Neuronal stem cell (in vitro differentiated cells): ENCODE measurements around the gene GPD2.

Source experiments
- DNase-seq: peaks from one replicate; pipeline ENCODE4 v3.0.0-alpha.2; 2013; ENCODE audit warnings: low spot score
- H2AFZ ChIP-seq: one replicate; pipeline ENCODE4 v1.6.1; 2013; ENCODE audit warnings: mild to moderate bottlenecking, low read length, inconsistent platforms
- H2AK5ac ChIP-seq: 2 replicates; pipeline ENCODE4 v1.6.1; 2013; ENCODE audit warnings: low read depth, mild to moderate bottlenecking, inconsistent platforms, low read length, moderate library complexity, mixed read lengths
- H2BK120ac ChIP-seq: 2 replicates; pipeline ENCODE4 v1.6.1; 2013; ENCODE audit warnings: low read depth, mild to moderate bottlenecking, inconsistent platforms, low read length, moderate library complexity, mixed read lengths
- H2BK12ac ChIP-seq: one replicate; pipeline ENCODE4 v1.6.1; 2013; ENCODE audit warnings: low read length, inconsistent platforms
- H2BK15ac ChIP-seq: 2 replicates; pipeline ENCODE4 v1.6.1; 2013; ENCODE audit warnings: mild to moderate bottlenecking, low read length, inconsistent platforms, mixed read lengths
- H2BK5ac ChIP-seq: one replicate; pipeline ENCODE4 v1.6.1; 2013; ENCODE audit warnings: inconsistent platforms, mild to moderate bottlenecking, low read length, moderate library complexity
- H3K14ac ChIP-seq: one replicate; pipeline ENCODE4 v1.6.1; 2013; ENCODE audit warnings: low read length, inconsistent platforms
- H3K18ac ChIP-seq: 2 replicates; pipeline ENCODE4 v1.6.1; 2013; ENCODE audit warnings: low read length, inconsistent platforms
- H3K23ac ChIP-seq: 2 replicates; pipeline ENCODE4 v1.6.1; 2013; ENCODE audit warnings: low read depth, mild to moderate bottlenecking, mixed read lengths, low read length, inconsistent platforms; ENCODE audit not compliant: poor library complexity
- H3K27ac ChIP-seq: replicated peaks from 3 replicates; pipeline ENCODE4 v1.5.1; 2013; ENCODE audit warnings: low read length, inconsistent platforms
- H3K27me3 ChIP-seq, 3 experiments: 2 replicates each; pipeline ENCODE4 v1.6.1; 2013; ENCODE audit warnings: low read length in 3 of 3, mild to moderate bottlenecking in 2 of 3, inconsistent platforms in 1 of 3, low read depth in 1 of 3, mixed read lengths in 1 of 3, moderate library complexity in 1 of 3; ENCODE audit not compliant: control insufficient read depth in 3 of 3, insufficient read depth in 3 of 3
- H3K36me3 ChIP-seq, 2 donors: replicated peaks in 1 of 2; 2 replicates each; pipeline ENCODE4 v1.6.1; 2013; ENCODE audit warnings: low read length in 2 of 2; ENCODE audit not compliant: control insufficient read depth in 2 of 2, insufficient read depth in 2 of 2
- H3K4ac ChIP-seq: 2 replicates; pipeline ENCODE4 v1.6.1; 2013; ENCODE audit warnings: inconsistent platforms, mild to moderate bottlenecking, low read length, moderate library complexity
- H3K4me1 ChIP-seq, 2 donors: 1 replicate in 1 of 2; 2 replicates in 1 of 2; pipeline ENCODE4 v1.6.1; 2013; ENCODE audit warnings: low read length in 2 of 2, low read depth in 1 of 2; ENCODE audit not compliant: control insufficient read depth in 2 of 2, insufficient read depth in 1 of 2
- H3K4me2 ChIP-seq: one replicate; pipeline ENCODE4 v1.6.1; 2013; ENCODE audit warnings: mild to moderate bottlenecking, low read length, inconsistent platforms; ENCODE audit not compliant: insufficient read depth, poor library complexity, severe bottlenecking
- H3K4me3 ChIP-seq, 2 donors: 2 replicates each; pipeline ENCODE4 v1.5.1; 2013; ENCODE audit warnings: low read length in 2 of 2, mild to moderate bottlenecking in 2 of 2, inconsistent platforms in 1 of 2, moderate library complexity in 1 of 2
- H3K79me1 ChIP-seq: one replicate; pipeline ENCODE4 v1.6.1; 2013; ENCODE audit warnings: low read depth, mild to moderate bottlenecking, inconsistent platforms, low read length, moderate library complexity
- H3K9ac ChIP-seq: one replicate; pipeline ENCODE4 v1.6.1; 2013; ENCODE audit warnings: mild to moderate bottlenecking, low read depth, low read length, inconsistent platforms; ENCODE audit not compliant: poor library complexity
- H3K9me3 ChIP-seq, 2 donors: replicated peaks in 1 of 2; 2 replicates each; pipeline versions ENCODE3 to v1.6.1; 2013; ENCODE audit warnings: low read length in 2 of 2, mild to moderate bottlenecking in 2 of 2, inconsistent platforms in 1 of 2, low read depth in 1 of 2, mixed read lengths in 1 of 2, moderate library complexity in 1 of 2; ENCODE audit not compliant: control insufficient read depth in 2 of 2, insufficient read depth in 1 of 2
- H4K8ac ChIP-seq: one replicate; pipeline ENCODE4 v1.6.1; 2013; ENCODE audit warnings: low read depth, mild to moderate bottlenecking, inconsistent platforms, low read length, moderate library complexity
- H4K91ac ChIP-seq: one replicate; pipeline ENCODE4 v1.6.1; 2013; ENCODE audit warnings: low read length, low read depth, mild to moderate bottlenecking, inconsistent platforms; ENCODE audit not compliant: poor library complexity
- whole genome bisulfite sequencing, 2 donors: extraction: QIAGEN DNeasy Blood & Tissue Kit; methylation state at CpG; one replicate each; pipeline ENCODE4 v1.1.7; 2013; ENCODE audit warnings: missing lambda C conversion rate in 2 of 2, mixed read lengths in 1 of 2; ENCODE audit not compliant: insufficient read length in 2 of 2, insufficient replicate concordance in 1 of 2; ENCODE audit errors: extremely low coverage in 2 of 2; 5-methylcytosine and 5-hydroxymethylcytosine counted together

GPD2 gene

DNA sequence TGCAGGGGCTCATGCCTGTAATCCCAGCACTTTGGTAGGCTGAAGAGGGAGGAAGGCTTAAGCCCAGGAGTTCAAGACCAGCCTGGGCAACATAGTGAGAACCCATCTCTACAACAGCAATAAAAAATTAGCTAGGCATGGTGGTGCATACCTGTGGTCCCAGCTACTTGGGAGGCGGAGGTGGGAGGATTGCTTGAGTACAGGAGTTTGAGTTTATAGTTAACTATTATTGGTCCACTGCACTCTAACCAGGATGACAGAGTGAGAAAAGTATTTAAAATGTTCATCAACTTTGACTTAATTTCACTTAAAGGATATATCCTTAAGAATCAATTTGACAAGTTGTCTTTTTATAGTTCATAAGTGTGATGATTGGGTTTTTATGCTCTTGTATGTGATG, 14.3 kb upstream of the GPD2 start:
- H2AK5ac ChIP-seq = no peak overlapping the region
- no peak overlapping the region for H2BK12ac ChIP-seq
- no peak overlapping the region for H3K18ac ChIP-seq
- H2BK15ac ChIP-seq = no peak overlapping the region
- H3K14ac ChIP-seq = no peak overlapping the region
- no peaks in the 10 kb centered on the region for H3K36me3 ChIP-seq
- no peak overlapping the region for H4K8ac ChIP-seq
- no CpG with 5 or more reads among the region's 1 CpG for whole genome bisulfite sequencing, 2 donors
- no peak for DNase-seq
- H3K4me2 ChIP-seq = no peak overlapping the region
- H2AFZ ChIP-seq = no peak overlapping the region
- no peaks in the 10 kb centered on the region for H3K4me1 ChIP-seq
- H3K4ac ChIP-seq = no peak overlapping the region
- H2BK120ac ChIP-seq = no peak overlapping the region
- no peak overlapping the region for H3K9ac ChIP-seq
- H4K91ac ChIP-seq = no peak overlapping the region
- no peak overlapping the region for H3K27ac ChIP-seq
- no peaks in the 10 kb centered on the region for H3K79me1 ChIP-seq
- no peaks in the 10 kb centered on the region for H3K9me3 ChIP-seq
- H3K23ac ChIP-seq = no peak overlapping the region
- H3K27me3 ChIP-seq = no peaks in the 10 kb centered on the region
- H3K4me3 ChIP-seq = no peak overlapping the region
- H2BK5ac ChIP-seq = no peak overlapping the region

DNA sequence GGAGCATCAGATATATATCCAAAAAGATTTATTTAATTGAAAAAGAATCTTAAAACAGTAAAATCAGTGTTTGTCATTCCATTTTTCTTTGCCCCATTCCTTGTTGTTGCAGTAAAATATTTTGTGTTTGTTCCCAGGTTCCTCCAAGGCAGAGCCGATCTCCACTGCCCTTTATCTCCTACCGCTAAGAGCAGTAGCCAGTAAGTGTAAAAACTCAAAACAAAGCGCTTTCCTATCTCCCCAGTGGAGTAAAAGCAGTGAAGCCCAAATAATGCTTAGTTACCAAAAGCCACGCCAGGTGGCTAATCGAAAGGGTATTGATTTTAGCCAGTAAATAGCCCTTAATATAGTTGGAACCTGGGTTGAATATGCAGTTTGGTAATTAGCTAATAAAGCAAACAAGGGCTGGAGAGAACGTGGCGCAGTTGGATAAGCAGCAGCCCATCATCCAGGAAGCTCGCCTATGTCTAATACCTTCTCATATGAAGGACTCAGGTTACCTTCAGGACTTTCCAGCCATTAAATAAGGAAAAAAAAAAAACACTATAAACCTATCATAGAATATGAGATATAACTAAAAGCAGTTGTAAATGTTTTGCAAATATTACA, 12.4 kb upstream of the GPD2 start:
- no peak overlapping the region for H2BK12ac ChIP-seq
- H2BK5ac ChIP-seq = no peak overlapping the region
- no peak overlapping the region for H3K4ac ChIP-seq
- H2BK120ac ChIP-seq = no peak overlapping the region
- H3K4me1 ChIP-seq = no peaks in the 10 kb centered on the region
- no peaks in the 10 kb centered on the region for H3K9me3 ChIP-seq
- no peak overlapping the region for H2AFZ ChIP-seq
- no peak overlapping the region for H3K9ac ChIP-seq
- H3K4me2 ChIP-seq = no peak overlapping the region
- H3K27ac ChIP-seq = no peak overlapping the region
- no peak overlapping the region for H2AK5ac ChIP-seq
- no peak overlapping the region for H3K4me3 ChIP-seq
- no peak overlapping the region for H3K14ac ChIP-seq
- no CpG with 5 or more reads among the region's 8 CpGs for WGBS, 2 donors
- H3K18ac ChIP-seq = no peak overlapping the region
- no peak overlapping the region for H4K8ac ChIP-seq
- H3K36me3 ChIP-seq = no peaks in the 10 kb centered on the region
- no peak for DNase-seq
- H4K91ac ChIP-seq = no peak overlapping the region
- no peak overlapping the region for H2BK15ac ChIP-seq
- H3K27me3 ChIP-seq = no peaks in the 10 kb centered on the region
- no peaks in the 10 kb centered on the region for H3K79me1 ChIP-seq
- no peak overlapping the region for H3K23ac ChIP-seq

DNA sequence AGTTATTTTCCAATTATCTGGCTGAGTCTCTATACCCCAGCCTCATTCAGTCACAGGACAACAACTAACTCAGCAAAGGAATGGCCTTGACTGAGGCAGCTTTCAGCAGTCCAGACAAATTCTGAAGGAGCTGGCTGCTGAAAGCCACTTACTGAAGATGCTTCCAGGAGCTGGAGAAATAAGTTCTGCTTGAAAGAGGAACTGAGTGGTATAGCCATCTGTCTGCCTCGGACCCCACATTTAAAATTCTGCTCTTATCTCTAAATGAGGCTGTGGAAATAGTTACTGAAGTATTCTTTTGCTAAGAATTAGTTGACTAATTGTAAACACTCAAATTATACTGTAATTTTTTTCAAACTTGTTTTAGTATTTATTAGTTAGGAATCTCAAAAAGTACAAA, 9.1 kb upstream of the GPD2 start:
- no peak overlapping the region for H2BK15ac ChIP-seq
- no peak overlapping the region for H3K27ac ChIP-seq
- no peak overlapping the region for H3K4me3 ChIP-seq
- no peak overlapping the region for H3K9ac ChIP-seq
- no peaks in the 10 kb centered on the region for H3K79me1 ChIP-seq
- H3K4ac ChIP-seq = no peak overlapping the region
- H4K91ac ChIP-seq = no peak overlapping the region
- no peak overlapping the region for H3K18ac ChIP-seq
- no peak overlapping the region for H2AFZ ChIP-seq
- no peak for DNase-seq
- no peaks in the 10 kb centered on the region for H3K9me3 ChIP-seq
- no peak overlapping the region for H3K14ac ChIP-seq
- no peaks in the 10 kb centered on the region for H3K4me1 ChIP-seq
- no peak overlapping the region for H2BK5ac ChIP-seq
- H3K4me2 ChIP-seq = no peak overlapping the region
- H3K36me3 ChIP-seq = no peaks in the 10 kb centered on the region
- H2BK12ac ChIP-seq = no peak overlapping the region
- H2BK120ac ChIP-seq = no peak overlapping the region
- H3K27me3 ChIP-seq = no peaks in the 10 kb centered on the region
- H3K23ac ChIP-seq = no peak overlapping the region
- no CpG with 5 or more reads among the region's 1 CpG for WGBS, 2 donors
- no peak overlapping the region for H4K8ac ChIP-seq
- no peak overlapping the region for H2AK5ac ChIP-seq

DNA sequence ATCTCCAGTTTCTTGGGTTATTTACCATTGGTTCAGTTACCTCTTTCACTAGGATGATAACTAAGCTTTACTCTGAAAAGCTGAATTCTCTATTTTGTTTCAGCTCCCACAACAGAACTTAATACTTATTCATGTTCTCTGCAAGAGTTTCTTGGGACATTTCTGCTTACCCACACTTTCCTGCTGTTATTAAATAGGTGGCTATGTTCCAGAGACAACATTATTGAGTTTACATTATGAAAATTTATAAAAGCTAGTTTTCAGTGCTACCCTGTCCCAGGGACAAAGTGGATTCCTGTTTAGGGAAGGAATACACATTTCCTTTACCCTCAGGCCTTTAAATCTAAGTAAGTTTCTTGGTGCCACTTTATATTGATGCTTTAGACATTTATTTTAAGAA, 7.0 kb upstream of the GPD2 start:
- Histone ChIP-seq H3K9me3 (no peaks in the 10 kb centered on the region), H3K27ac (no peak overlapping the region), H3K23ac (no peak overlapping the region), H2BK5ac (no peak overlapping the region), H3K9ac (no peak overlapping the region), H4K91ac (no peak overlapping the region), H3K4ac (no peak overlapping the region), H3K36me3 (no peaks in the 10 kb centered on the region), H2BK12ac (no peak overlapping the region), H3K4me1 (no peaks in the 10 kb centered on the region), H3K4me2 (no peak overlapping the region), H3K27me3 (no peaks in the 10 kb centered on the region), H3K14ac (no peak overlapping the region), H3K18ac (no peak overlapping the region), H2AFZ (no peak overlapping the region), H2BK15ac (no peak overlapping the region), H3K4me3 (no peak overlapping the region), H3K79me1 (no peaks in the 10 kb centered on the region), H2BK120ac (no peak overlapping the region), H2AK5ac (no peak overlapping the region), H4K8ac (no peak overlapping the region)
- no peak for DNase-seq
